MM.1S (cell line): ENCODE data around the gene ABCA9.
A peak's percentile ranks its signal among the peaks of the same experiment; 100 is the strongest.

Source experiments
- DNase-seq: peaks from one replicate; pipeline ENCODE4 v3.0.0-alpha.2; 2015
- H2AFZ ChIP-seq: fragments of 300-600 bp; sonication (generic); 2 replicates; pipeline ENCODE4 v1.6.0; 2016; ENCODE audit warnings: antibody characterized with exemption, low read length
- H3F3A ChIP-seq: fragments of 300-600 bp; sonication (generic); 2 replicates; pipeline ENCODE4 v1.6.1; 2016; ENCODE audit warnings: mild to moderate bottlenecking, antibody characterized with exemption, low read length, moderate library complexity, mixed read lengths; ENCODE audit not compliant: insufficient read depth
- H3K27ac ChIP-seq: fragments of 300-600 bp; sonication (generic); 2 replicates; pipeline ENCODE4 v1.5.1; 2016; ENCODE audit warnings: mild to moderate bottlenecking, low read length
- H3K27me3 ChIP-seq: fragments of 300-600 bp; sonication (generic); replicated peaks from 2 replicates; pipeline ENCODE4 v1.6.0; 2016; ENCODE audit warnings: low read length; ENCODE audit not compliant: insufficient read depth
- H3K36me3 ChIP-seq: fragments of 300-600 bp; sonication (generic); replicated peaks from 2 replicates; pipeline ENCODE4 v1.6.1; 2016; ENCODE audit warnings: mild to moderate bottlenecking, low read length, mixed read lengths; ENCODE audit not compliant: insufficient read depth
- H3K4me1 ChIP-seq: fragments of 300-600 bp; sonication (generic); 2 replicates; pipeline ENCODE4 v1.6.1; 2016; ENCODE audit warnings: low read length, mixed read lengths
- H3K4me2 ChIP-seq: fragments of 300-600 bp; sonication (generic); 2 replicates; pipeline ENCODE4 v1.6.0; 2016; ENCODE audit warnings: low read depth, low read length
- H3K4me3 ChIP-seq: fragments of 300-600 bp; sonication (generic); 2 replicates; pipeline ENCODE4 v1.5.1; 2016; ENCODE audit warnings: low read length, mixed read lengths
- H3K79me2 ChIP-seq: fragments of 300-600 bp; sonication (generic); 2 replicates; pipeline ENCODE4 v1.6.1; 2016; ENCODE audit warnings: mixed run types, low read length, mixed read lengths
- H3K9ac ChIP-seq: fragments of 300-600 bp; sonication (generic); 2 replicates; pipeline ENCODE4 v1.6.1; 2016; ENCODE audit warnings: low read length, mixed read lengths
- H3K9me2 ChIP-seq: fragments of 300-600 bp; sonication (generic); replicated peaks from 2 replicates; pipeline ENCODE4 v1.6.1; 2016; ENCODE audit warnings: mild to moderate bottlenecking, low read length, mixed read lengths; ENCODE audit not compliant: insufficient read depth
- H3K9me3 ChIP-seq: fragments of 300-600 bp; sonication (generic); replicated peaks from 2 replicates; pipeline ENCODE4 v1.6.1; 2016; ENCODE audit warnings: mild to moderate bottlenecking, low read length, mixed read lengths; ENCODE audit not compliant: insufficient read depth
- H4K20me1 ChIP-seq: fragments of 300-600 bp; sonication (generic); 2 replicates; pipeline ENCODE4 v1.6.1; 2016; ENCODE audit warnings: mild to moderate bottlenecking, low read length, moderate library complexity, mixed read lengths; ENCODE audit not compliant: insufficient read depth
- CTCF ChIP-seq: fragments of 300-600 bp; sonication (generic); IDR thresholded peaks from 2 replicates; pipeline ENCODE4 v1.5.1; 2016; ENCODE audit warnings: antibody characterized with exemption, low read length, mixed read lengths
- EZH2 ChIP-seq: fragments of 300-600 bp; sonication (generic); optimal IDR thresholded peaks from 2 replicates; pipeline ENCODE3; 2017; ENCODE audit warnings: low read depth, mild to moderate bottlenecking, antibody characterized with exemption, low read length, mixed read lengths
- EZH2phosphoT487 ChIP-seq: fragments of 300-600 bp; sonication (generic); IDR thresholded peaks from 2 replicates; pipeline ENCODE4 v1.6.1; 2018; ENCODE audit warnings: antibody characterized with exemption, low read length

The ABCA9 gene

GRCh38 chr17:68973098-68973846 is 87.5 kb downstream of the ABCA9 start:
- H3K27me3 ChIP-seq = no peaks in the 10 kb centered on the region
- no peaks in the 10 kb centered on the region for H3K9me3 ChIP-seq
- H3K79me2 ChIP-seq = no peaks in the 10 kb centered on the region
- no peak overlapping the region for H3K27ac ChIP-seq
- no peak overlapping the region for H3K4me3 ChIP-seq
- H3K9me2 ChIP-seq = no peaks in the 10 kb centered on the region
- no peak overlapping the region for H2AFZ ChIP-seq
- no peak for DNase-seq
- no peak overlapping the region for H3K9ac ChIP-seq
- no peaks in the 10 kb centered on the region for H3F3A ChIP-seq
- TF ChIP-seq EZH2 (no peak), EZH2phosphoT487 (no peak), CTCF (no peak)
- H4K20me1 ChIP-seq = no peaks in the 10 kb centered on the region
- no peak overlapping the region for H3K4me2 ChIP-seq
- no peaks in the 10 kb centered on the region for H3K4me1 ChIP-seq
- H3K36me3 ChIP-seq = no peaks in the 10 kb centered on the region

- TF ChIP-seq CTCF (peak; percentile 50), EZH2 (no peak), EZH2phosphoT487 (no peak)
- Histone ChIP-seq H3K4me3 (no peak overlapping the region), H2AFZ (no peak overlapping the region), H3K36me3 (no peaks in the 10 kb centered on the region), H3K9me3 (no peaks in the 10 kb centered on the region), H3K27ac (no peak overlapping the region), H3K27me3 (no peaks in the 10 kb centered on the region), H3K4me2 (no peak overlapping the region), H3K9me2 (no peaks in the 10 kb centered on the region), H4K20me1 (no peaks in the 10 kb centered on the region), H3K4me1 (no peaks in the 10 kb centered on the region), H3F3A (no peaks in the 10 kb centered on the region), H3K79me2 (no peaks in the 10 kb centered on the region), H3K9ac (no peak overlapping the region)
- peak; percentile 30 for DNase-seq
Measured at GRCh38 chr17:68972119-68972704, 88.5 kb downstream of the ABCA9 start.

GRCh38 chr17:68969101-68969500 is 91.6 kb downstream of the ABCA9 start:
- Histone ChIP-seq H3K27ac (no peak overlapping the region), H4K20me1 (no peaks in the 10 kb centered on the region), H3K9me2 (no peaks in the 10 kb centered on the region), H3K4me1 (no peaks in the 10 kb centered on the region), H3K4me3 (no peak overlapping the region), H3F3A (no peaks in the 10 kb centered on the region), H3K9me3 (no peaks in the 10 kb centered on the region), H3K27me3 (no peaks in the 10 kb centered on the region), H3K79me2 (no peaks in the 10 kb centered on the region), H3K9ac (no peak overlapping the region), H3K36me3 (no peaks in the 10 kb centered on the region), H3K4me2 (no peak overlapping the region), H2AFZ (no peak overlapping the region)
- TF ChIP-seq CTCF (no peak), EZH2 (no peak), EZH2phosphoT487 (no peak)
- DNase-seq = no peak
